AG10803 (cell line): ENCODE data around the gene SLC28A3.

Source experiments
- DNase-seq: peaks from one replicate; pipeline ENCODE4 v3.0.0; 2010; ENCODE audit warnings: low read depth
- H3K4me3 ChIP-seq: 2 replicates; pipeline ENCODE4 v1.5.1; 2011; ENCODE audit warnings: mild to moderate bottlenecking, low read length, control low read depth
- CTCF ChIP-seq: conservative IDR thresholded peaks from 2 replicates; pipeline ENCODE4 v1.5.1; 2011; ENCODE audit warnings: mild to moderate bottlenecking, low read length, control low read depth, inconsistent platforms

Gene SLC28A3

GRCh38 chr9:84271531-84271900, 69.0 kb downstream of the SLC28A3 start:
- H3K4me3 ChIP-seq, result peak overlapping the region; percentile 49

GRCh38 chr9:84270847-84271530, 69.6 kb downstream of the SLC28A3 start:
- DNase-seq, result no peak
- no peak for TF ChIP-seq CTCF
- H3K4me3 ChIP-seq, result peak overlapping the region; percentile 49

More at GRCh38 chr9:84271531-84271900, 69.0 kb downstream of the SLC28A3 start:
- no peak for TF ChIP-seq CTCF
- DNase-seq, result peak; percentile 64

GRCh38 chr9:84266087-84266561, 74.4 kb downstream of the SLC28A3 start:
- no peak for TF ChIP-seq CTCF
- H3K4me3 ChIP-seq, result no peak overlapping the region
- no peak for DNase-seq

GRCh38 chr9:84264307-84265029, 76.1 kb downstream of the SLC28A3 start:
- no peak for DNase-seq
- TF ChIP-seq CTCF, result no peak
- H3K4me3 ChIP-seq, result no peak overlapping the region

- TF ChIP-seq CTCF, result peak; percentile 98
- peak overlapping the region; percentile 46 for H3K4me3 ChIP-seq
- peak; percentile 83 for DNase-seq
Measured at GRCh38 chr9:84261070-84261746, 79.3 kb downstream of the SLC28A3 start.

GRCh38 chr9:84258371-84258770, 82.2 kb downstream of the SLC28A3 start:
- no peak for DNase-seq
- TF ChIP-seq CTCF, result no peak
- H3K4me3 ChIP-seq, result no peak overlapping the region

- no peak for TF ChIP-seq CTCF
- no peak for DNase-seq
- H3K4me3 ChIP-seq, result no peak overlapping the region
Measured at GRCh38 chr9:84255696-84256095, 84.9 kb downstream of the SLC28A3 start.
